ENCODE results near the gene DEPDC1B.

DNA sequence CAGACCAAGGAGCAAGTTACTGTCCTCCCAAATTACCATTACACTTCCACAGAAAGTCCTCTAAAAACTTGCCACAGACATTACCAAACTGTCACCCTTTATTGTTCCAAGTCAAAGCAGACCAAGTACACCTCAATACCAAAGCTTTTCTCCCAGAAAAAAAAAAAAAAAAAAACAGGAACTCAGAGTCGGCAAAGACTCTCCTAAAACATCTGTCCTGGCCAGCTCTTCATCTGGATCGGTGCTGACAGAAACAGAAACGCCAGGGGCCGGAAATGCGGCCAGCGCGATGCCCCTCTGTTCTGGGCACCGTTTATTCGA lies 718 bp downstream of the DEPDC1B start:
- TF ChIP-seq, protein P1, sequence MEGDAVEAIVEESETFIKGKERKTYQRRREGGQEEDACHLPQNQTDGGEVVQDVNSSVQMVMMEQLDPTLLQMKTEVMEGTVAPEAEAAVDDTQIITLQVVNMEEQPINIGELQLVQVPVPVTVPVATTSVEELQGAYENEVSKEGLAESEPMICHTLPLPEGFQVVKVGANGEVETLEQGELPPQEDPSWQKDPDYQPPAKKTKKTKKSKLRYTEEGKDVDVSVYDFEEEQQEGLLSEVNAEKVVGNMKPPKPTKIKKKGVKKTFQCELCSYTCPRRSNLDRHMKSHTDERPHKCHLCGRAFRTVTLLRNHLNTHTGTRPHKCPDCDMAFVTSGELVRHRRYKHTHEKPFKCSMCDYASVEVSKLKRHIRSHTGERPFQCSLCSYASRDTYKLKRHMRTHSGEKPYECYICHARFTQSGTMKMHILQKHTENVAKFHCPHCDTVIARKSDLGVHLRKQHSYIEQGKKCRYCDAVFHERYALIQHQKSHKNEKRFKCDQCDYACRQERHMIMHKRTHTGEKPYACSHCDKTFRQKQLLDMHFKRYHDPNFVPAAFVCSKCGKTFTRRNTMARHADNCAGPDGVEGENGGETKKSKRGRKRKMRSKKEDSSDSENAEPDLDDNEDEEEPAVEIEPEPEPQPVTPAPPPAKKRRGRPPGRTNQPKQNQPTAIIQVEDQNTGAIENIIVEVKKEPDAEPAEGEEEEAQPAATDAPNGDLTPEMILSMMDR (IDR thresholded peaks at IDR 0.05) = no peak
- no peak for TF ChIP-seq POLR2A (IDR thresholded peaks at IDR 0.05)
